Measurements from ENCODE around the gene TRPV6. TPM values are rescaled to one million over a fixed set of nuclear protein-coding genes. Genes with fewer than 3 reads are reported as not detected.

TRPV6 gene
- polyA plus RNA-seq, 4 donors: 8.4 to 16.5 (median 11.5) TPM

DNA sequence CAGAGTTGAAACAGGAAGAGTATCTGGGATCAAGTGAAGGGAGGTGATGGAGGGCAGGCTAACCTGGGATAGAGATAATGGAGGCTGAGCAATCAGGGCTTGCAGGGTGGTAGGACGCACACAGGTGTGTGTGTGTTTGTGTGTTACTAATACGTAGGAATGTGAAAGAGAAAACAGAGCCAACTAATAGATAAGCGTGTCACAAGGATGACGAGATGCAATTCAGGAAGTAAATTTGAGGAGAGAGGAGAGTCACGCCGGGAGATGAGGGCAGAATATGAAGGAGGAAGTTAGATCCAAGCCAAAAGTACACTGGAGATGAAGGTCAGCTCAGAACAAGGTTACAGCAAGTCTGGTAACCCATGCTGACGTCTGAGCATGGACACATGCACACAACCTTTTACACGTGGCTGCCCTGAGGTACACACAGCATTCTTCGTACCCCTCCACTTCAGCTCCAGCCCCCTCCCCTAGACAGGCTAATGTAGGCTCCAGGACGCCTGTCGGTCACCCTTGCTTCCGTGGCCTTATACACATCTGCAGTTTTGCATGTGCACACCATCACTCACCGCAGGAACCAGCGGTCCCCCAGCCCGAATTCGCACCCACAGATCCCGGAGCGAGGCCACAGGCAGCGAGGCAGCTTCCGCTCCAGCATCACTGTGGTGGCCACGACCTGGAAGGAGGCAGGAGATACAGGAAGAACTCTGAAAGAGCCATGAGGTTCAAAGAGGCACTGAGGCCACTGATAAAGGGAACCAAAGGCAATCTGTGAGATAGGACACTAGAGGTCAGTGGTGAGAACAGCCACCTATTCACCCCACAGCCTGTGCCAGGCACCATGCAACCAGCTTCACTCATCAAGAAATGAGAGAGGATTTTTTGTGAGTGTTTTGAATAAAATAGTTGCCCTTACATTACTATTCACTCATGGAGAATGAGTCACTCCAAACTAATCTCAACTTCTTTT is 23.7 kb upstream of the TRPV6 start:
- no peak for DNase-seq (ENCODE audit: low read depth in 4 of 4, low spot score in 2 of 4)

DNA sequence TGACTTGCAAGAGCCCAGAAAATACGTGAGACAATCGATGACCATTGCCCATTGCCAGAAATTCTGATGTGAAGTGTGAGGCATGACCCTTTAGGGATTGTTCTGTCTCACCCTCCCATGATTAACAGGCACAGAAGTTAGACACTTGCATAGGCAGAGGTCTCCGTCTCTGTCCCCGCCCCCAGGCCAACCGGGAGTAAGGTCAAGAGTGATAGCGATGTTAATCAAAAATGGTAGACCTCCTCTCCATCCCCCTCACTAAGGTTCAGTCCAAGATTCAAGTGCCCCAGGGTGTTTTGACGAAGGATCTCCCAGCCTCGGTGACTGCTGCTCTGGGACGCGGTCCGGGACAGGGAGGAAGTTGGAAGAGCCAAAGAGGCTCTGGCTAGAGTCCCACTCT is 22.7 kb upstream of the TRPV6 start:
- DNase-seq (ENCODE audit: low read depth in 4 of 4, low spot score in 2 of 4): no peak

DNA sequence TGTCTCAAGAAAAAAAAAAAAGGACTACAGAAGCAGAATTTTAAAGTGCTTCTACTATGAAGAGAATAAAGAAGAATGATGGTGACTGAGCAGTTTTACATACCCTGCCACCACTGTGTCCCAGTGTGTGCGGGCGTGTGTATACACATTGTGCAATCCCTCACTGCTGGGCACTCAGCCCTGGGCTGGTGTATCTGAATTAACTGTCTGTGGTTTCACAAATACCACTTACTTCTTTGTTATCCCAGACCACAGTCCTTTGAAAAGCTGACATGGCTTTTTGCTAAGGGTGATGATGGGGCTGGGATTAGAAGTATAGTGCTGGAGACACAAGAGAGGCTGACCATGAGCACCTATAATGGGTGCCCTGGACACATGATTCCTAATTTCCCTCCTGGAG is 21.1 kb upstream of the TRPV6 start:
- no peak for DNase-seq (ENCODE audit: low read depth in 4 of 4, low spot score in 2 of 4)

DNA sequence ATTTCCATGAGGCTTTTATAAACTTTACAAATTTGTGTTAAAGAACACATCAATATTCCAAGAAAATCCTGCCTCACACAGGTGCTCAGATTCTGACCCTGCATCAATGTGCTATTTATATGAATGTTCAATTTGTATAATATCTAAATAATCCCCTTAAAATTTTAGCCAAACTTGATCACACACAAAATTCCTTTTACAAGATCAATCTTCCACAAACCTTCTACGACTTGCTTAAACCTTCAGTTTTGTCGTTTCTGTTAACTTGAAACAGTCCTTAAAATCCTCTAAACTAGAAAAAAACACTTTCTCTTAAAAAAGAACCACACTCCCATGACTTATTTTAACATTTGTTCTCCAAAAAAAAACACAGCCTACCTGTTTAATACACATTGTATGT is 20.2 kb upstream of the TRPV6 start:
- DNase-seq (ENCODE audit: low read depth in 4 of 4, low spot score in 2 of 4): no peak

DNA sequence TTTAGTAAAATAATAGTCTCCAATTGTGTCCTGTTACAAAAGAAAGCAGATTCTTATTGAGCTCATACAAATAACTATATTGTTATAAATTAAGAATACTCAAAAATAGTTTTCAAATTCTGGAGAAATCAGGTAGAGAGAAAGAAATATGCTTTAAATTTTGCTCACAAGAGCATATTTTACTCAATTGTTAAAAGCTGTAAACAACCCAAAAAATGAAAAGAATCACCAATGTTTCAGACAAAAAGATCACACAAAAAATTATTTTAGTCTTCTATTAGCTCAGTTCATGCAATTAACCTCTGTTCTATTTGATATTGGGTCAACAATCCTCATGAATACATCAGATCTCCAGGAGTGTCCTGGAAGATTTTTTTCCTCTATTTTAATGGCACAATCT is 18.6 kb upstream of the TRPV6 start:
- no peak for DNase-seq (ENCODE audit: low read depth in 4 of 4, low spot score in 2 of 4)

DNA sequence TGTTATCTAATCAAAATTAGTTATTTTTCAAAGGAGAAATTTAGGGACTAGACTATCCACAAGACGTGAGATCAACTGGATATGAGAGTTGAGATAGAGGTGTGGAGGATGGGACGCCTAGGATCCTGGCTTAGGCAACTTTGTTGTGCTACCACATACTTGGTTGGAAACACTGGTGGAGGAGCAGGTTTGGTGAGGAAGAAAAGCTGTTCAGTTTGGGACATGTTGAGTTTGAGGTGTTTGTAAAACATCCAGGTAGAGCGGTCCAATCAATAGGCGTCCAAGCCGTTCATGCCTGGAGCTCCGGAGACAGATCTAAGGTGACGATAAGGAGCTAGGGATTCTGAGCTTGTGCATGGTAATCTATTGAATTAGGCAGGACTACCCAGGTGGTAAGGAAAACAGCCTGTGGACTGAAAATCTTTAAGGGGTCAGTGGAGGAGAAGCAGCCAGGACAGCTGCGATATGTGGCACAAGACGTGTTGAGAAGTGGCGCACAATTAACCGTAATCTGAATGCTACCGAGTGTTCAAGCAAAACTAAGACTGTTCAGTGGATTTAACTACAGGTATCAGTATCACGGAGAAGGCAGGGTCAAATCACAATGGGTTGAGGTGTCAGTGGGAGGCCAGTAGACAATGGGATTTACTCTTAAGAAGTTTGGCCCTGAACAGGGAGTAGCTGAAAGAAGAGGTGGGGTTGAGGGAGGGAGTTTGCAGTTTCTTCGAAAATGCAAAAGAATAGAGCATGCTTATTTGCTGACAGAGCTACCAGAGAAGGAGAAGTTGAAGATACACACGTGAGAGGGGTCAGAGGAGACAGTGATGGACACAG is 16.1 kb upstream of the TRPV6 start:
- no peak for DNase-seq (ENCODE audit: low read depth in 4 of 4, low spot score in 2 of 4)

DNA sequence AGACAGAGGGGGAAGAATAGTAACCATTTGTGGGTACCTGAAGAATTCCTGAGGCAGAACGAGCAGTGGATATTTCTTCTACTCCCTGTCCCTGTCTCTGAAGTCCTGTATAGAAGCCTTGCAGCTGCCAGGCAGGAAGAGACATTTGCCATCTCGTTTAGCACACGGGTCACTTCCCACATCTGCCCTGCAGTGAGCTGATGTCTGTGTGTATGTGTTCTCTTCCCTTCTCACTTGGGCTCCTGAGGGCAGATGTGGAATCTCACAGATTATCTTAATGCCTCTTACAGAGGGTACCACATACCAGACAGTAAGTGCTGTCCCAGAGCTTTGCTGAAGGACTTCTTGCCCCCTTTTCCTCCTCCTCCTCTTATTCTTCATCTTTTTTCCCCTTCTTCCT is 14.1 kb upstream of the TRPV6 start:
- DNase-seq (ENCODE audit: low read depth in 4 of 4, low spot score in 2 of 4): no peak

DNA sequence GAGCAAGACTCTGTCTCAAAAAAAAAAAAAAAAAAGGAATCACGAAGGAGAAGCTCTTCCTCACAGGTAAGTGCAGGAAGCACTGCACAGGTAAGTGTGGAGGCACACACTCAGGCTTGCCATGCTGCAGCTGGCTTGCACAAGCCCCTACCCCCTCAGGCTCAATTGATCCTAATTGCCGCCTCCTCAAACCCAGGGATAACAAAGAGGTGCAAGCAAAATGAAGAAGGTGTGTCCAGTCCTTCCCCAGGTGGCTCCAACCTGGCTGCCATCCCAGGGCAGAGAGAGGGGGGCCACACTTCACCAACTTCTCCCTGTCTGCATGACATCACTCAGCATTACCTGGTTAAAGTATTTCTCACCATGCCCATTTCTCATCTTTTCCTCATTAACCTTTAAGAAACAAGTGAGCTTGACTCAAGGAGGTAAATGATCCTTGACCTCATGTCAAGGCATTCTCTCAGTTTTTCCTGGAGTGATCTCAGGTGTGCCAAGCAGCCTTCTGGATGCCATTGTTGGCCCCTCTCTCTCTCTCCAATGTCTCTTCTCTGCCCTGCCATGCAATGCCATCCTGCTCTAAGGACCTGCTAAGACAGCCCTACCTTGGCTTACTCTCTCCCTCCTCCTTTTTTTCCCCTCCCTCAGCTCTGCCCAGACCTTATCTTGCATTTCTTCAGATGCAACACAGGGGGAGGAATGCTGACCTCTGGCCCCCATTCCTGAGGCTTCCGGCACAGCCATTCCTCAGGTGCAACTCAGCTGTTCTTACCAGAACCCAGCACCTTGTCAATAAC is 13.0 kb upstream of the TRPV6 start:
- no peak for DNase-seq (ENCODE audit: low read depth in 4 of 4, low spot score in 2 of 4)

DNA sequence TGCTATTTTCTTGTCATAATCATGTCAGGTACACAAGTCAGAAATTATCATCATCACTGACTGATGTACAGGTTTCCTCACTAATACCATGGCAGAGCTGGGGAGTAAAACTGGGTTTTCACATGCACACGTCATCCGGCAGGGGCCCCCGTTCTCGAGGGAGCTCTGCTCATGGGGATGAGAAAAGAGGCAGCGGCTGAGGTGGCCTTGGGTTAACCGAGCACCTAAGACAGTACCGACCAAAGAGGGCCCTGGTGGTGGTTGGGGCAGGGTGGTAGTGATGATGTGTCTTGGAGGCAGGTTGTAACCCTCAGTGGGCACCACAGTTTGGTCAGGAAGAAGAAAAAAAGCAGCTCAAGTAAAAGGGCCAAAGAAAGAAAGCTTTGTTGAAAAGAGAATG is 12.1 kb upstream of the TRPV6 start:
- no peak for DNase-seq (ENCODE audit: low read depth in 4 of 4, low spot score in 2 of 4)

DNA sequence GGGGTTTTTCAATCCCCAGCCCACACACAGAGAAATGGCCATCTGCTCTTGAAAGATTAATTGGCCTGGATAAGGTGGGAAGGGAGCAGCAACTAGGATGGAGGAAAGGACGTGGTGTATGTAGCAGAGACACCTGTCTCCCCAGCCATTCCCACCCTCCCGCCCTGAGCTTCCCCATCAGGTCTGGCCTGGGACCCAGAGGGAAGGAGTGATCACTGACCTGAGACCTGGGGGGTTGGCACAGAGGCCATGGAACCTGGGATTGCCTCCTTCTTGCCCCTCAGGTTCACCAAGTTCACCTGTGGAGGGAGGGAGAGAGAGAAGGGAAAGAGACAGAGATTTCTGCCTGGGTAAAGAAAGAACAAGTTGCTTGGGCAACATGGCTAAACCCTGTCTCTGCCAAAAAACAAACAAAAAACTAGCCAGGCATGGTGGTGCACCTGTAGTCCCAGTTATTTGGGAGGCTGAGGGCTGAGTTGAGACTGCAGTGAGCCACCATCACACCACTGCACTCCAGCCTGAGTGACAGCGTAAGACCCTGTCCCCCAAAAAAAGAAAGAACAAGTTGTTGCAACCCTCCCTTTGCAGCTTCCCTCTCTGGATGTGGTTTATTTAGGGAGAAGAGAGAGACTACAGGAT is 11.3 kb upstream of the TRPV6 start:
- no peak for DNase-seq (ENCODE audit: low read depth in 4 of 4, low spot score in 2 of 4)

DNA sequence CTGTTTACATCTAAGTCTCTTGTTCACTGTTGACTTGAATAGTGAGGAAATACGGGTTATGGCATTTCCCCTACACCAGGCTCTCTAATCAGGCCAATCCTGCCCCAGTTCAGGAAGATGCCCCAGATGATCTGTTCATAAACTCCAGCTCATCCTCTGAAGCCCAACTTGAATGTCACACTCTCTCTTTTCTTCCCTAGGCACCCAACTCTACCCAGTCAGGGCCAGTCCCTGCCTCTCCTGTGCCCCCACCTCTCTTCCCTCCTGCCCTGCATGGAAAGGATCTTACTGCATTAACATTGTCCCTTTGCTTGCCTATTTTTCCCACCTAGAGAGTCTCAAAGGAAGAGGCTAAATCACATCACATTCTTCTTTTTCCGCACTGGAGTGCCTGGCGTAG is 10.6 kb upstream of the TRPV6 start:
- no peak for DNase-seq (ENCODE audit: low read depth in 4 of 4, low spot score in 2 of 4)

DNA sequence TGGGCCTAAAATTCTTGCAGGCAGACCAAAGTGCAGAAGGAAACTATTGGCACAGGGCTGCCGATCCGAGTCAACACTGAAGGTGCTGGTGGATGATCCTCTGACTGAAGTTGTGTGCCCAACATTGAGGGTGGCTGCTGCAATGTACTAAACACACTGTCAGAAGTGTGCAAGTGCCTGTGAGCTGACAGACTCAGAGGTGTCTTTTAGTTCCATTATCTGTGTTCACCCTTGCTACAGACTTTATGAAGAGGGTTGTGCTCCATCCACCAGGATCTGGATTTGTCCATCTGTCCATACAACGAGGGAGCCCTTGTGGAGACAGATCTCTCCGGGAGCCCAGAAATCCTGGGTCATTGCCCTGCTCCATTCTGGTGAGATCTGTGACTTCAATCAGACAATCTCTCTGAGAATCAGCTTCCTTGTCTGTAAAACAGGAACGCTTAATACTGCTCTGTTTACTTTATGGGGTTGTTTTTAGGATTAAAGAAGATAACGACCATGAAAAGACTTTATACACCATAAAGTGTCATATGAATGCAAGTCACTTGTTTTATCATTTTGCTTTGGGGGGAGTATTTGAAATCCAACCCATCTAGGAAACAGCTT is 9.5 kb upstream of the TRPV6 start:
- no peak for DNase-seq (ENCODE audit: low read depth in 4 of 4, low spot score in 2 of 4)

DNA sequence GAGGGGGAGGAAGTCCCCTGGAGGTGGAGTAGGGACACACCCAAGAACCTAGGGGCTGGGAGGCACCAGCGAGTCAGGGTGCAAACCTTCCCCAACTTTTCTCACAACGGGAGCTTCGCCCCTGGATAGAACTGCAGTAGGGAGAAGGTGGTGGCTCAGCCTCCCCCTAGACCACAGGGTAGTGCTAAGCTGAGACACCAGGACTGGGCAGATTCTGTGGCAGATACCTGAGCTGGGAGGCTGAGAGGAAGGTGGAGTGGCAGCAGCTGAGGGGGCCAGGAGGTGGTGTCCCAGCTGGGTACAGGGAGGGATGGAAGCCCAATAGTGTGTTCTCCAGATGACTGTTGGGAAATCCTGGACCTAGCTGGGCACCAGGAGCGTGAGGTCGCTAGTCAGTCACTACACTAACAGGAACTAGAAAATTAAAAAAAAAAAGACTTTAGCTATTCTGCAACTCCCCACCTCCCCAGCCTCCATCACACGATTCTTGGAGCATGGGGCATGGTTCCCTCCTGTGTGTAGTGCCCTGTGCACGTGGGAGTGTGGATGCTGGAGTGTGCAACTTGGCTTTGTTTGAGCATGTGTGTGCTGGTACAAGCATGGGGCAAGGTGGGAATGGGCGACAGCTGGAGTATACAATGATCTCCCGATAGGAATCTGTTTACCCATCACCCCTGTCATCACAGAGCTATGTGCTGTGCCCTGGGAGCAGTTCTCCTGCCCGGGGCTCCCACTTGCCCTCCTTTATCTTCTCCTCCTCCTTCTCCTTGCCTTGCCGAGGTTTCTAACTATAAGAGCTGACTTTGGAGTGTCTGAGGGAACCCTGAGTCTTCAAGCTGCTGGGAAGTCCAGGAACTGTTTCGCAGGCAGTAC is 8.8 kb upstream of the TRPV6 start:
- no peak for DNase-seq (ENCODE audit: low read depth in 4 of 4, low spot score in 2 of 4)

DNA sequence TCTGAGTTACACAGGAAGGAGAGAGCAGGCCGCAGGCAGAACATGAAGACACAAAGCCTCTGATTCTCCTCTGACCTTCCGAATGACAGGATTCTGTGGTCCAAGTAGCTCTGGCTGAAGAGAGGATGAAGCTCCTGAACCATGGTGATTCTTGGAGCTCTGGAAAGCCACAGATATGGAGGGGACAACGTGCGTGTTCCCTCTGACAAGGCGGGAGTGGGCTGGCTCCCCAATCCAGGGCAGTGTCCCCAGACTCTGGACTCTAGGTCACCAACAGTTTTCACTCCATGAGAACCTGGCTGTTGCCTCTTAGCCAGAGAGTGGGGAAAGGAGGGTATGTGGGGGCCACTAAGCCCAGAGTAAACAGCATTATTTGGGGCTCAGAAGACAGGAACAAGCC is 7.4 kb upstream of the TRPV6 start:
- DNase-seq (ENCODE audit: low read depth in 4 of 4, low spot score in 2 of 4): no peak

DNA sequence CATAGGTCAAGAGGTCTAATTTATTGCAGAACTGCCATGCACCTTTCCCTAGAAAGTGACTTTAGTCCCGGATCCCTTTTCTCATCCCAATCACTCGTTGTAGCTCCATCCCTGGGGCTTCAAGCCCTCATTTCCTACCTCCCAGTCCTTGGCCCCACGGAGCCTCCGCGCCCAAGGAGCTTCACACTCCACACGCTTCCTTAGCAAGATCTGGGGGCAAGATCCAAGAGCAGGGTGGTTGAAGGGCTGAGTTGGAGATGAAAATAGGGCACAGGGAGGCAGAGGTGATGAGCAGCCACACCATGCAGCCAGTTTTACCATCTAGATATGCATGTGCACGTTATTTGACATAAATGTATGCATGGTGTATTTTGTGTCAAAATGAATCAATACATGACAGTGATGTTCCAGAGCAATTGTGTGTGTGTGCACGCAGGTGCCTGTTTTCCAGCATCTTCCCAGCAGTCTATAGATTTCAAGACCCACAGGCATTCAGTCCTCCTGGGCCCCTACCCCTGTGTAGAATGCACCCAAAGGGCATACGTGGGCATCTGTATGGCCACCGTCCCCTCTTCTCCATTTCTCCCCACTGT is 6.0 kb upstream of the TRPV6 start:
- no peak for DNase-seq (ENCODE audit: low read depth in 4 of 4, low spot score in 2 of 4)

DNA sequence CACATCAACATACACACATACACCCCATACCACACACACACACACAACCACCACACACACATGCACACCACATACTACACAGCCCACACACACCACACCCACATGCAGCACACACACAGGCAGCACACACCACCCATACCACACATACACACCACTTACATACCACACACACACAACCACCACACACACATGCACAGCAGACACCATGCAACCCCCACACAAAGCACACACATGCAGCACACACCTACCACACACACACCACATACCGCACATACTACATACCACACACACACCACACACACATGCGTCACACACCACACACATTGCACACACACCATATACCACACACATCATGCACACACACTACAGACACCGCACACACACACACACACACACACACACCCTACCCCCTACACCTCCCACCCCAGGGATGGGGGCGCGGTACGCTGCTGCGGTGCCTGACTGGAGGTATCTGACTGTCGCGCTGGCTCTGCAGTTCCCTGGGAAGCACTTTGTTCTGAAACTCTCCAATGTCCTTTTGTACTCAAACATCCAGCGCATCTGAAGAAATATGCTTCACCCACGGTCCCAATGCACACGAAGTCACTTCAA is 5.4 kb upstream of the TRPV6 start:
- no peak for DNase-seq (ENCODE audit: low read depth in 4 of 4, low spot score in 2 of 4)

DNA sequence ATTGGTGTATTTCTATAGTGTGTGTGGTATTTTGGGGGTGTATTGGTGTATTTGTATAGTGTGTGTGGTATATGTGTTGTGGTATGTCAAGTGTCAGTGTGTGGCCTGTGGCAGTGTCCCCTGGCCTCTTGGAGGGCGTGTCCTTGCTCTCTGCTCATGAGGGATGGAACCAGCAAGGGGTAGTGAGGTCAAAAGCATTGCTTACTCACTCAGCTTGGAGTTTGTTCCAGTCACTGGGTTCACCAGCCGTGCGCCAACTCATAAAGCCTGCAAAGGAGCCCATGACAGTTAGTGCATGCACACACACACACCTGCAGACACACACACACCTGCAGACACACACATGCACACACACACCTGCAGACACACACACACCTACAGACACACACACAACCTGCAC is 4.3 kb upstream of the TRPV6 start:
- DNase-seq (ENCODE audit: low read depth in 4 of 4, low spot score in 2 of 4): no peak

DNA sequence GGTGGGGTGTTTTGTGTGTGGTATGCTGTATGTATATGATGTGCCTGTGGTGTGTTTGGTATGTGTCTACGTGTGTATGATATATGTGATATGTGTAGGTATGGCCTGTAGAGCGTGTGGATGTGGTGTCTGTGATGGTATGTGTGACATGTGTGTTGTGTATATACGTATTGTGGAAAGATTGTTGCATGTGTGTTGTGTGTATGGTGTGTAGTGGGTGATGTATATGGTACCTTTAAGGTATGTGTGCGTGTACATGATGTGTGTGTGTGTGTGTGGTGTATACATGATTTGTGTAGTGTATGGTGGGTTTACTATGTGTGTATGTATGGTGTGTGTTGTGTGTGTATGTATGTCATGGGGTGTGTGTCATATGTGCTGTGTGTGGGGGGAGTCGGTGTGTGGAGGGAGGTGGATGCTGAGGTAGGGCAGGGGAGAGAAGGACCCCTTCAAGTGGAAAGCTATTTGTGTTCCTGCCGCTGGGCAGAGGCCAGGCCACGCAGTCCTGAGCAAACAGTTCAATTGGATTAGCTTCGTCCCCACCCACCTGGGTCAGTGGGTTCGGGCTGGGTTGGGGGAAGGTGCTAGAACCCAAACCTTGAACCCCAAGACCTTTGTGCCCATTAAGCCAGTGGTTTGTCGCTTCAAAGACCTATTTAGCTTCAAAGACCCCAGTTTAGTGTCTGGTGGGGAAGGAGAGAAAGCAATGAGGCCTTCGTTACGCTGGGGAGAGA is 1.9 kb upstream of the TRPV6 start:
- no peak for DNase-seq (ENCODE audit: low read depth in 4 of 4, low spot score in 2 of 4)

Data from left renal cortex interstitium (tissue), 4 donors.